Trophoblast cell (in vitro differentiated cells and primary cell): ENCODE results near the gene TMEM179B.

Source experiments
- DNase-seq, 2 donors: peaks; one replicate each; pipeline ENCODE4 v3.0.0-alpha.2; 2016
- H2AFZ ChIP-seq: 2 replicates; pipeline ENCODE4 v1.6.1; 2013; ENCODE audit warnings: low read length, moderate library complexity, mild to moderate bottlenecking; ENCODE audit not compliant: insufficient read depth, poor library complexity
- H2AK5ac ChIP-seq: 2 replicates; pipeline ENCODE4 v1.6.1; 2013; ENCODE audit warnings: mild to moderate bottlenecking, low read length
- H2BK120ac ChIP-seq: 2 replicates; pipeline ENCODE4 v1.6.1; 2013; ENCODE audit warnings: low read length, mild to moderate bottlenecking, moderate library complexity; ENCODE audit not compliant: insufficient read depth, poor library complexity
- H2BK12ac ChIP-seq: 2 replicates; pipeline ENCODE4 v1.6.1; 2013; ENCODE audit warnings: mild to moderate bottlenecking, low read length, moderate library complexity
- H2BK5ac ChIP-seq: 2 replicates; pipeline ENCODE4 v1.6.1; 2013; ENCODE audit warnings: low read length, low read depth, moderate library complexity, mild to moderate bottlenecking; ENCODE audit not compliant: poor library complexity
- H3K14ac ChIP-seq: 2 replicates; pipeline ENCODE4 v1.6.1; 2013; ENCODE audit warnings: mild to moderate bottlenecking, low read length
- H3K18ac ChIP-seq: 2 replicates; pipeline ENCODE4 v1.6.1; 2013; ENCODE audit warnings: mild to moderate bottlenecking, low read length
- H3K23ac ChIP-seq: 2 replicates; pipeline ENCODE4 v1.6.1; 2013; ENCODE audit warnings: low read length
- H3K27ac ChIP-seq: 2 replicates; pipeline ENCODE4 v1.5.1; 2013; ENCODE audit warnings: low read depth, mild to moderate bottlenecking, inconsistent platforms, low read length, moderate library complexity
- H3K27me3 ChIP-seq: 2 replicates; pipeline ENCODE4 v1.6.1; 2013; ENCODE audit warnings: inconsistent platforms, mild to moderate bottlenecking, low read length, moderate library complexity; ENCODE audit not compliant: insufficient read depth
- H3K36me3 ChIP-seq, 2 experiments: 1 replicate in 1 of 2; 2 replicates in 1 of 2; pipeline ENCODE4 v1.6.1; 2013; ENCODE audit warnings: low read length in 2 of 2, mild to moderate bottlenecking in 2 of 2, moderate library complexity in 1 of 2; ENCODE audit not compliant: insufficient read depth in 2 of 2, control insufficient read depth in 1 of 2
- H3K4ac ChIP-seq: 2 replicates; pipeline ENCODE4 v1.6.1; 2013; ENCODE audit warnings: low read depth, mild to moderate bottlenecking, low read length, moderate library complexity
- H3K4me1 ChIP-seq, 2 experiments: 1 replicate in 1 of 2; 2 replicates in 1 of 2; pipeline ENCODE4 v1.6.1; 2013; ENCODE audit warnings: low read length in 2 of 2, mild to moderate bottlenecking in 2 of 2, moderate library complexity in 1 of 2; ENCODE audit not compliant: insufficient read depth in 2 of 2, control insufficient read depth in 1 of 2
- H3K4me2 ChIP-seq: 2 replicates; pipeline ENCODE4 v1.6.1; 2013; ENCODE audit warnings: inconsistent platforms, mild to moderate bottlenecking, low read length, moderate library complexity
- H3K4me3 ChIP-seq: 2 replicates; pipeline ENCODE4 v1.5.1; 2013; ENCODE audit warnings: mild to moderate bottlenecking, low read depth, low read length, inconsistent platforms
- H3K79me1 ChIP-seq: one replicate; pipeline ENCODE4 v1.6.1; 2013; ENCODE audit warnings: low read length
- H3K79me2 ChIP-seq: 2 replicates; pipeline ENCODE4 v1.6.1; 2013; ENCODE audit warnings: low read length, mild to moderate bottlenecking; ENCODE audit not compliant: control insufficient read depth, insufficient read depth, poor library complexity
- H3K9ac ChIP-seq: 2 replicates; pipeline ENCODE4 v1.6.1; 2013; ENCODE audit warnings: mild to moderate bottlenecking, low read length
- H3K9me3 ChIP-seq: 2 replicates; pipeline ENCODE4 v1.6.1; 2013; ENCODE audit warnings: low read depth, mild to moderate bottlenecking, control low read depth, inconsistent platforms, low read length; ENCODE audit not compliant: insufficient read depth
- H4K12ac ChIP-seq: 2 replicates; pipeline ENCODE4 v1.6.1; 2013; ENCODE audit warnings: low read depth, mild to moderate bottlenecking, low read length, moderate library complexity
- H4K8ac ChIP-seq: 2 replicates; pipeline ENCODE4 v1.6.1; 2013; ENCODE audit warnings: low read depth, mild to moderate bottlenecking, low read length, moderate library complexity
- H4K91ac ChIP-seq: one replicate; pipeline ENCODE4 v1.6.1; 2013; ENCODE audit warnings: low read depth, mild to moderate bottlenecking, low read length, moderate library complexity
- WGBS: extraction: QIAGEN DNeasy Blood & Tissue Kit; methylation state at CpG from one replicate; pipeline ENCODE4 v1.1.7; 2013; ENCODE audit warnings: missing lambda C conversion rate; ENCODE audit not compliant: insufficient read length, insufficient coverage; ENCODE audit errors: extremely low coverage; 5-methylcytosine and 5-hydroxymethylcytosine counted together

The TMEM179B gene

GRCh38 chr11:62782753-62783152 lies 4.4 kb upstream of the TMEM179B start:
- H3K36me3 ChIP-seq, result peaks cover 25 to 31% of the 10 kb centered on the region in 2 experiments
- no CpG with 5 or more reads among the region's 7 CpGs for WGBS
- DNase-seq, result no peak
- peaks cover 10% of the 10 kb centered on the region for H3K79me2 ChIP-seq
- no peak overlapping the region for H2BK120ac ChIP-seq
- no peaks in the 10 kb centered on the region for H3K27me3 ChIP-seq
- no peak overlapping the region for H3K23ac ChIP-seq
- no peak overlapping the region for H3K18ac ChIP-seq
- no peaks in the 10 kb centered on the region for H3K4me1 ChIP-seq
- peaks cover 11% of the 10 kb centered on the region for H3K79me1 ChIP-seq
- no peak overlapping the region for H4K12ac ChIP-seq
- no peak overlapping the region for H2BK12ac ChIP-seq
- H3K4me2 ChIP-seq, result no peak overlapping the region
- peaks cover 6% of the 10 kb centered on the region for H3K9me3 ChIP-seq
- no peak overlapping the region for H3K27ac ChIP-seq
- no peak overlapping the region for H2BK5ac ChIP-seq
- H3K9ac ChIP-seq, result no peak overlapping the region
- no peak overlapping the region for H3K4ac ChIP-seq
- H2AK5ac ChIP-seq, result no peak overlapping the region
- H3K4me3 ChIP-seq, result peak overlapping the region; percentile 36
- no peak overlapping the region for H3K14ac ChIP-seq
- no peak overlapping the region for H4K8ac ChIP-seq
- no peak overlapping the region for H2AFZ ChIP-seq
- H4K91ac ChIP-seq, result no peak overlapping the region

- Histone ChIP-seq H3K4me2 (peak overlapping the region; percentile 89), H3K14ac (peak overlapping the region; percentile 94), H2AK5ac (peak overlapping the region; percentile 77), H3K9me3 (peaks cover 6% of the 10 kb centered on the region), H3K23ac (no peak overlapping the region), H3K4me3 (peak overlapping the region; percentile 92), H3K4me1 (peaks cover 0 to 4% of the 10 kb centered on the region in 2 experiments), H3K79me2 (peaks cover 18% of the 10 kb centered on the region), H3K27ac (peak overlapping the region; percentile 91), H3K9ac (peak overlapping the region; percentile 77), H4K12ac (peak overlapping the region; percentile 74), H2AFZ (peak overlapping the region; percentile 86), H3K36me3 (peaks cover 28 to 33% of the 10 kb centered on the region in 2 experiments), H2BK12ac (peak overlapping the region; percentile 40), H4K8ac (peak overlapping the region; percentile 87), H4K91ac (peak overlapping the region; percentile 92), H3K18ac (peak overlapping the region; percentile 82), H3K4ac (peak overlapping the region; percentile 73), H3K79me1 (peaks cover 13% of the 10 kb centered on the region), H3K27me3 (no peaks in the 10 kb centered on the region), H2BK120ac (peak overlapping the region; percentile 77), H2BK5ac (peak overlapping the region; percentile 83)
- WGBS, result no CpG with 5 or more reads among the region's 51 CpGs
- DNase-seq, result peak; percentile 86 to 95
Measured at GRCh38 chr11:62786318-62787004, 741 bp upstream of the TMEM179B start.

- H2BK5ac ChIP-seq, result no peak overlapping the region
- H3K18ac ChIP-seq, result no peak overlapping the region
- no peak overlapping the region for H3K9ac ChIP-seq
- H3K27ac ChIP-seq, result no peak overlapping the region
- no peak overlapping the region for H3K4me2 ChIP-seq
- no peak overlapping the region for H2AFZ ChIP-seq
- no peak overlapping the region for H3K14ac ChIP-seq
- H3K79me1 ChIP-seq, result peaks cover 16% of the 10 kb centered on the region
- peak overlapping the region; percentile 1 for H4K8ac ChIP-seq
- no peak overlapping the region for H4K91ac ChIP-seq
- no peak overlapping the region for H2BK12ac ChIP-seq
- H3K4me3 ChIP-seq, result no peak overlapping the region
- H2AK5ac ChIP-seq, result no peak overlapping the region
- DNase-seq, result no peak
- H4K12ac ChIP-seq, result no peak overlapping the region
- H3K27me3 ChIP-seq, result no peaks in the 10 kb centered on the region
- H3K4me1 ChIP-seq, result peaks cover 5 to 9% of the 10 kb centered on the region in 2 experiments
- peak overlapping the region; percentile 69 for H3K4ac ChIP-seq
- WGBS, result no CpG with 5 or more reads among the region's 5 CpGs
- H3K23ac ChIP-seq, result no peak overlapping the region
- no peak overlapping the region for H2BK120ac ChIP-seq
- H3K79me2 ChIP-seq, result peaks cover 21% of the 10 kb centered on the region
- peaks cover 30 to 31% of the 10 kb centered on the region in 2 experiments for H3K36me3 ChIP-seq
- H3K9me3 ChIP-seq, result peaks cover 2% of the 10 kb centered on the region
Measured at GRCh38 chr11:62788991-62789390, 1.8 kb downstream of the TMEM179B start.

- Histone ChIP-seq H3K23ac (no peak overlapping the region), H3K4ac (peak overlapping the region; percentile 30), H3K4me1 (peaks cover 7 to 9% of the 10 kb centered on the region in 2 experiments), H2AK5ac (no peak overlapping the region), H3K9ac (no peak overlapping the region), H3K79me1 (peaks cover 16% of the 10 kb centered on the region), H3K4me3 (no peak overlapping the region), H3K18ac (no peak overlapping the region), H3K27me3 (no peaks in the 10 kb centered on the region), H4K91ac (no peak overlapping the region), H2BK5ac (no peak overlapping the region), H2BK120ac (no peak overlapping the region), H2BK12ac (no peak overlapping the region), H4K12ac (no peak overlapping the region), H3K14ac (no peak overlapping the region), H3K36me3 (peaks cover 34% of the 10 kb centered on the region in 2 experiments), H2AFZ (no peak overlapping the region), H3K27ac (no peak overlapping the region), H3K4me2 (no peak overlapping the region), H4K8ac (no peak overlapping the region), H3K79me2 (peaks cover 21% of the 10 kb centered on the region), H3K9me3 (peaks cover 2% of the 10 kb centered on the region)
- no peak for DNase-seq
- no CpG with 5 or more reads among the region's 3 CpGs for WGBS
Measured at GRCh38 chr11:62789576-62789975, 2.4 kb downstream of the TMEM179B start.
